Transverse colon (tissue), 4 donors: ENCODE measurements around the gene SLC38A10.

Experiments
- CTCF ChIP-seq, 5 experiments: fragments of 200-600 bp in 3 of 5; fragments of 450-650 bp in 2 of 5; sonication (generic) in 3 of 5; IDR thresholded peaks; 1 replicate in 2 of 5; 2 replicates in 3 of 5; pipeline ENCODE4 v1.5.1; 2016 to 2017; ENCODE audit warnings: antibody characterized with exemption in 5 of 5, inconsistent platforms in 3 of 5, mild to moderate bottlenecking in 2 of 5, moderate library complexity in 1 of 5
- POLR2A ChIP-seq: fragments of 450-650 bp; IDR thresholded peaks from one replicate; pipeline ENCODE4 v1.6.1; 2016; ENCODE audit warnings: antibody characterized with exemption, mild to moderate bottlenecking, moderate library complexity
- POLR2AphosphoS5 ChIP-seq, 3 donors: sonication (generic); formaldehyde crosslinking; IDR thresholded peaks; one replicate each; pipeline ENCODE4 v1.6.1; 2016; ENCODE audit warnings: antibody characterized with exemption in 3 of 3

- TF ChIP-seq CTCF (IDR thresholded peaks at IDR 0.05) (no peak), POLR2A (peak; percentile 66), POLR2AphosphoS5 (IDR thresholded peaks at IDR 0.05) (peak; percentile 50 to 68 (median 62))
Measured at GRCh38 chr17:81328978-81329926, 34.1 kb upstream of the SLC38A10 start.
